ENCODE data around the gene ITSN1. TPM values are rescaled to one million over a fixed set of nuclear protein-coding genes. Genes with fewer than 3 reads are reported as not detected.

The ITSN1 gene
- total and polyA plus RNA-seq, 7 donors, result 10.8 to 45.4 (median 35.7) TPM

- Histone ChIP-seq H3K4me1 (peaks cover 0 to 10% (median 1%) of the 10 kb centered on the region in 4 donors), H3K27me3 (no peaks in the 10 kb centered on the region), H3K4me3 (no peak overlapping the region), H3K36me3 (no peaks in the 10 kb centered on the region), H3K27ac (no peak overlapping the region), H3K9me3 (no peaks in the 10 kb centered on the region)
- no peak for TF ChIP-seq POLR2AphosphoS5 (IDR thresholded peaks at IDR 0.05)
- TF ChIP-seq CTCF (IDR thresholded peaks at IDR 0.05), result no peak
- TF ChIP-seq POLR2A (IDR thresholded peaks at IDR 0.05), result no peak
- TF ChIP-seq EP300 (IDR thresholded peaks at IDR 0.05), result no peak
- intact Hi-C loops (cut with DNase I), result no loop called here
- WGBS, 2 donors, result 73 to 88% methylated on average over 4 of the region's 4 CpGs
- DNase-seq, result no peak
Observed at GRCh38 chr21:33668180-33668579, 25.9 kb downstream of the ITSN1 start.

DNA sequence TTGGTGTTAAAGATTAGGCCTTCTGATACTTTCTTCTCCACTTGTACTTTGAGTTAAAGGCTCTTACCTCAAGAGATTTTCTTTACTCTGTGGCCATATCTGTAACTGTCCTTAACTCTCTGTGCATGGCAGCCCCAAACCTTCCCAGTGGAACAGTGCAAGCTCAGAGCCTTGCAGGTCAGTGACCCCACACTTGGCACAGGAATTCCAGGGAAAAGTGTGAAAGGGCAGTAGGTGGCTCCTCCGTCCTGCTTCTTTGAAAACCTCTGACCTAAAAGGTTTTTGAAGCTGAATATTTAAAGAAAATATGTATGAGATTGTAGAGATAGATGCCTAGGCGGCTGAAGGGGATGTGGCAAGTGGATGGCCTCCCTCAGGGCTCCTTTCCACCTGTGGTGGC lies 26.3 kb downstream of the ITSN1 start:
- no peak overlapping the region for H3K4me3 ChIP-seq
- 92% methylated on average over 2 of the region's 2 CpGs for WGBS, 2 donors
- no peak overlapping the region for H3K27ac ChIP-seq
- peaks cover 0 to 10% (median 0%) of the 10 kb centered on the region in 4 donors for H3K4me1 ChIP-seq
- no peaks in the 10 kb centered on the region for H3K27me3 ChIP-seq
- no peaks in the 10 kb centered on the region for H3K9me3 ChIP-seq
- TF ChIP-seq POLR2AphosphoS5 (IDR thresholded peaks at IDR 0.05) (no peak), CTCF (IDR thresholded peaks at IDR 0.05) (no peak), POLR2A (IDR thresholded peaks at IDR 0.05) (no peak), EP300 (IDR thresholded peaks at IDR 0.05) (no peak)
- no peak for DNase-seq
- intact Hi-C loops (cut with DNase I), result no loop called here
- H3K36me3 ChIP-seq, result no peaks in the 10 kb centered on the region

DNA sequence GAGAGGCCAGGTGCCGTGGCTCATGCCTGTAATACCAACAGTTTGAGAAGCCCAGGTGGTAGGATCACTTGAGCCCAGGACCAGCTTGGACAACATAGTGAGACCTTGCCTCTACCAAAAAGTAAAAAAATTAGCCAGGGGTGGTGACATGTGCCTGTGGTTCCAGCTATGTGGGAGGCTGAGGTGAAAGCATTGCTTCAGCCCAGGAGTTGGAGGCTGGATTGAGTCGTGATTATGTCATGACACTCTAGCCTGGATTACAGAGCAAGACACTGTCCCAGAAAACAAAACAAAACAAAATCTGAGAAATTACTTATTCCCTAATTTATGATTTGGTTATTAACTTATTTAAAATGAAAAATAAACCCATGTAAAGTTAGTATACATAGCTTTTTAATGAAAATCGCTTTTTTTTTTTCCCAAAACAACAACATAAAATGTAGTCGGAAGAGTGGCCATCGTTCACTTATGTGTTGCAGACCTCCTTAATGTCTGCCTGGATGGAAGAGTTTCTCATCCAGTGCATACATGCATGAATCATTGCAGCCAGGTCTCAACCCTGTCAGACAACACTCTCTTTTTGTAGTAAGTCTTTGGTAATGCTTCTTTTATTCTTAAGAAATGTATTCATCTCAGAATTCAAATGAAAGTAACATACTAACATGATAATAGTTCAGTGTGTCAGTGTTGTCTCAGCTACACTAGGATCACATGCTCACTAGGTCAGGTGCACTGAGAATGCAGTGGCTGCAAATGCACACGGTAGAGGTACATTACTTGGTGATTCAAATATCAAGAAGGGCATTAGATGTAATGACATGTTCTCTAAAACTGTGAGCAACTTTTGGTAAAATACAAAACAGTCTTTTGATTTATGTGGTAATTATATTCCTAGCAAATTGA lies 28.0 kb downstream of the ITSN1 start:
- intact Hi-C loops (cut with DNase I), result no loop called here
- TF ChIP-seq POLR2A (IDR thresholded peaks at IDR 0.05) (no peak), CTCF (IDR thresholded peaks at IDR 0.05) (no peak), EP300 (IDR thresholded peaks at IDR 0.05) (no peak), POLR2AphosphoS5 (IDR thresholded peaks at IDR 0.05) (no peak)
- no peak for DNase-seq
- H3K4me1 ChIP-seq, result peaks cover 0 to 14% (median 4%) of the 10 kb centered on the region in 4 donors
- WGBS, 2 donors, result 92 to 95% methylated on average over 6 of the region's 6 CpGs
- no peaks in the 10 kb centered on the region for H3K27me3 ChIP-seq
- H3K9me3 ChIP-seq, result no peaks in the 10 kb centered on the region
- no peak overlapping the region for H3K4me3 ChIP-seq
- no peak overlapping the region for H3K27ac ChIP-seq
- H3K36me3 ChIP-seq, result no peaks in the 10 kb centered on the region

DNA sequence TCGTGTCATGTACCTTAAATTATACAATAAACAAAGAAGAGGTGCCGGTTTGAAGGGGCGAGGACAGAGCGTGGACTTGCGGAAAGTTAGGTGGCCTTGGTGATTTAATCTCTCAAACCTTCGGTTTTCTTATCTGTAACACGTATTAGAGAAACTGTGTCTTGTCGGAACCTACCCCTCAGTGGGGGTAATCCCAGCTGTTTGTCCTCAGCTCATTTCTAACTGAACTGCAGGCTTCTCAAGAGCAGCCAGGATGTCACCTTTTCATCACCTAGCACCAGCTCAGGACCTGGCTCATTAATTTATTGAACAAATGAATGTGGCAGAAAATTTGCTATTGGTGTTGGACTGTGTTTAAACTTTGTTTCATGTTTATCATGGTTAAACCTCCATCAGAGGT lies 31.2 kb downstream of the ITSN1 start:
- peaks cover 0 to 10% (median 6%) of the 10 kb centered on the region in 4 donors for H3K4me1 ChIP-seq
- WGBS, 2 donors, result 86 to 90% methylated on average over 8 of the region's 8 CpGs
- TF ChIP-seq CTCF (IDR thresholded peaks at IDR 0.05) (no peak), POLR2A (IDR thresholded peaks at IDR 0.05) (no peak), POLR2AphosphoS5 (IDR thresholded peaks at IDR 0.05) (no peak), EP300 (IDR thresholded peaks at IDR 0.05) (no peak)
- H3K36me3 ChIP-seq, result no peaks in the 10 kb centered on the region
- H3K9me3 ChIP-seq, result no peaks in the 10 kb centered on the region
- no peaks in the 10 kb centered on the region for H3K27me3 ChIP-seq
- H3K27ac ChIP-seq, result no peak overlapping the region
- DNase-seq, result no peak
- intact Hi-C loops (cut with DNase I), result no loop called here
- H3K4me3 ChIP-seq, result no peak overlapping the region
